ENCODE measurements around the gene SLC27A2.

The SLC27A2 gene

GRCh38 chr15:50246631-50247030 is 64.6 kb downstream of the SLC27A2 start (continued):
- TF ChIP-seq, protein P1, sequence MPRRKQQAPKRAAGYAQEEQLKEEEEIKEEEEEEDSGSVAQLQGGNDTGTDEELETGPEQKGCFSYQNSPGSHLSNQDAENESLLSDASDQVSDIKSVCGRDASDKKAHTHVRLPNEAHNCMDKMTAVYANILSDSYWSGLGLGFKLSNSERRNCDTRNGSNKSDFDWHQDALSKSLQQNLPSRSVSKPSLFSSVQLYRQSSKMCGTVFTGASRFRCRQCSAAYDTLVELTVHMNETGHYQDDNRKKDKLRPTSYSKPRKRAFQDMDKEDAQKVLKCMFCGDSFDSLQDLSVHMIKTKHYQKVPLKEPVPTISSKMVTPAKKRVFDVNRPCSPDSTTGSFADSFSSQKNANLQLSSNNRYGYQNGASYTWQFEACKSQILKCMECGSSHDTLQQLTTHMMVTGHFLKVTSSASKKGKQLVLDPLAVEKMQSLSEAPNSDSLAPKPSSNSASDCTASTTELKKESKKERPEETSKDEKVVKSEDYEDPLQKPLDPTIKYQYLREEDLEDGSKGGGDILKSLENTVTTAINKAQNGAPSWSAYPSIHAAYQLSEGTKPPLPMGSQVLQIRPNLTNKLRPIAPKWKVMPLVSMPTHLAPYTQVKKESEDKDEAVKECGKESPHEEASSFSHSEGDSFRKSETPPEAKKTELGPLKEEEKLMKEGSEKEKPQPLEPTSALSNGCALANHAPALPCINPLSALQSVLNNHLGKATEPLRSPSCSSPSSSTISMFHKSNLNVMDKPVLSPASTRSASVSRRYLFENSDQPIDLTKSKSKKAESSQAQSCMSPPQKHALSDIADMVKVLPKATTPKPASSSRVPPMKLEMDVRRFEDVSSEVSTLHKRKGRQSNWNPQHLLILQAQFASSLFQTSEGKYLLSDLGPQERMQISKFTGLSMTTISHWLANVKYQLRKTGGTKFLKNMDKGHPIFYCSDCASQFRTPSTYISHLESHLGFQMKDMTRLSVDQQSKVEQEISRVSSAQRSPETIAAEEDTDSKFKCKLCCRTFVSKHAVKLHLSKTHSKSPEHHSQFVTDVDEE (CRISPR knock-in tag; IDR thresholded peaks at IDR 0.05), result no peak
- no peak for TF ChIP-seq ZNF70 (CRISPR knock-in tag; IDR thresholded peaks at IDR 0.05)
- no peak for TF ChIP-seq PATZ1 (CRISPR knock-in tag; IDR thresholded peaks at IDR 0.05; ENCODE audit: borderline replicate concordance)

DNA sequence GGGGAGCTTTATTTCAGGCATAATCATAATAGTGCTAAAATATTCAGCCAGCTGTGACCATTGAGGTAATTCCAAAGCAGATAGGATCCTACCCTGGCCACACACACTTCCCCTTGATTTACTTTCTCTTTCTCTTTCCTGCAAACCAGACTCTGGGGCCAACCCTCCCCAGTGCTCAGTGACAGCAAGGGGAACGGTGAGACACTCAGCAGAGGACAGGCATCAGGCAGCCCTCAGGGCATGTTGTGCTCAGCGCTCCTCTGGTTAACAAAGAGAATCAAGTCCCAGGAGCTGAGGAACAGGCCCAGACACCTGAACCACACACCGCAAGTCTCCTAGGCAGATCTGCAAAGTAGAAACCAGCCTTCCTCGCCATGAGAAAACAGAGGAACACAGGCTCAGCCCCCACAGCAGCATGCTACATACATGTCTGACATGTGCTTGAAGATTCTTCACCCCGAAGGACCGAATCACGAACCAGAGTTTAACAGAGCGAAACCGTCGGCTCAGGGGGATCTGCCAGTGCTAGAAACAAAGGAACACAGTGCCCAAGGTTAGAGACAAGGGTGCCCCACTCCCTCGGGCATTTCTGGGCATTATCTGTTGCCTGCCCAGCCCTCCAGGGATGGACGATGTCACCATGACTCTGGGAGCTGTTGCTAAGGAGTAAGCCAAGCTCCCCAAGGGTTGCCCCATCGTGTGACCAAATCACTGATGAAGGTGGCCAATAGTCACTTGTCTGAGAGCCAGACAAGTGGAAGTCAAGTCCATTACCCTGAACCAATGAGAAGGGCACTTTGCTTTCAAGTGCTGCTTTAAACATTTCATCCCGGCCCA is 66.0 kb downstream of the SLC27A2 start:
- TF ChIP-seq SNAI2 (CRISPR knock-in tag; IDR thresholded peaks at IDR 0.05), result no peak
- TF ChIP-seq CSDC2 (CRISPR knock-in tag; IDR thresholded peaks at IDR 0.05), result no peak
- no peak for TF ChIP-seq POU6F1 (CRISPR knock-in tag; IDR thresholded peaks at IDR 0.05; ENCODE audit: borderline replicate concordance, low read depth)
- no peak for TF ChIP-seq PPARA (CRISPR knock-in tag; IDR thresholded peaks at IDR 0.05; ENCODE audit: borderline replicate concordance)
- TF ChIP-seq ZNF8 (CRISPR knock-in tag; IDR thresholded peaks at IDR 0.05), result no peak
- TF ChIP-seq ZNF565 (CRISPR knock-in tag; conservative IDR thresholded peaks at IDR 0.05; ENCODE audit: low read depth), result no peak
- TF ChIP-seq TCF4 (CRISPR knock-in tag; IDR thresholded peaks at IDR 0.05; ENCODE audit: borderline replicate concordance), result no peak
- TF ChIP-seq ISL1 (CRISPR knock-in tag; IDR thresholded peaks at IDR 0.05), result no peak
- TF ChIP-seq ZNF70 (CRISPR knock-in tag; IDR thresholded peaks at IDR 0.05), result no peak
- no peak for TF ChIP-seq GLIS3 (CRISPR knock-in tag; IDR thresholded peaks at IDR 0.05)
- TF ChIP-seq BACH2 (CRISPR knock-in tag; IDR thresholded peaks at IDR 0.05; ENCODE audit: borderline replicate concordance), result no peak
- no peak for TF ChIP-seq RARB (CRISPR knock-in tag; IDR thresholded peaks at IDR 0.05)
- no peak for TF ChIP-seq TOX (CRISPR knock-in tag; IDR thresholded peaks at IDR 0.05; ENCODE audit: borderline replicate concordance)
- TF ChIP-seq PATZ1 (CRISPR knock-in tag; IDR thresholded peaks at IDR 0.05; ENCODE audit: borderline replicate concordance), result no peak
- no peak for TF ChIP-seq OSR1 (CRISPR knock-in tag; IDR thresholded peaks at IDR 0.05)
- ATAC-seq, result no peak

DNA sequence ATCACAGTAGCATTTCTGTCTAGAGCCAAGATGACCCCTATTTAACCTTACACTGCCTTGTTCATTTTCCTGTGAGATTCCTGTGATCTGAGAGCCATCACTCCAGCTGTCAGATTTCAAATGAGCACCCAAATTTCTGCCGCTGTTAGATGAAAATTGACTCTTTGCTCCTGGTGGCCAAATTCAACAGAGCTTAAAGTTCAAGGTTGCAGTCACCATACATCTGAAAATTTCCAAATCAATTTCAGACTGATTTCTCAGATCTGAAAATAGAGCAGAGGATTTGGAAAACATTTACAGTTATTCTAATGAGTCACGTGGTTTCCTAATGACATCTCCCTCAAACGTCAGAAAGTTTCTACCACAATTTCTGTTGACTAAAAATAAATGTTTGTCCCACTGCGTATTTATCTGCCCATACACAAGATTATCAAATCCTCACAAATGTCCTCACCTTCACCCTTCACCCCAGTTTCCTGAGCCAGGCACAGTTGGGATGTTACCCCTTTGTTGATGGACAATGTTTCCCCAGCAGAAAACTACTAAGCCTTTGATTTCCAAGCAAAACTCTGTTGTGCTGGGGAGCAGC is 67.1 kb downstream of the SLC27A2 start:
- TF ChIP-seq SNAI2 (CRISPR knock-in tag; IDR thresholded peaks at IDR 0.05) (no peak), CSDC2 (CRISPR knock-in tag; IDR thresholded peaks at IDR 0.05) (no peak), ZNF70 (CRISPR knock-in tag; IDR thresholded peaks at IDR 0.05) (no peak), ZC3H10 (CRISPR knock-in tag; IDR thresholded peaks at IDR 0.05) (no peak), ISL1 (CRISPR knock-in tag; IDR thresholded peaks at IDR 0.05) (no peak), ZNF8 (CRISPR knock-in tag; IDR thresholded peaks at IDR 0.05) (no peak), BACH2 (CRISPR knock-in tag; IDR thresholded peaks at IDR 0.05; ENCODE audit: borderline replicate concordance) (no peak), PATZ1 (CRISPR knock-in tag; IDR thresholded peaks at IDR 0.05; ENCODE audit: borderline replicate concordance) (no peak)
- no peak for ATAC-seq

Data from SK-N-SH treated with all-trans-retinoic acid at 6 μM for 48 hours (cell line).